Measurements from ENCODE around the gene ADAMTS18. TPM values are rescaled to one million over a fixed set of nuclear protein-coding genes. Genes with fewer than 3 reads are reported as not detected.
"Not testable (repeated sequence)": the region's sequence is repeated elsewhere in the genome, so short reads cannot be mapped to it uniquely, and the experiment has no call there.

ADAMTS18 gene
- total and polyA plus RNA-seq, 4 experiments from 2014 or later = not detected

GRCh38 chr16:77463659-77464058, 28.8 kb upstream of the ADAMTS18 start:
- H3K4me3 ChIP-seq (ENCODE audit: low read length in 2 of 2); H3K27me3 Mint-ChIP-seq; H3K9me3 ChIP-seq (ENCODE audit: control insufficient read depth in 1 of 2, low read length in 2 of 2); H3K36me3 ChIP-seq (ENCODE audit: insufficient read depth, low read length); H3K4me3 Mint-ChIP-seq; H3K4me1 ChIP-seq (ENCODE audit: insufficient read depth, low read length); H3K4me1 Mint-ChIP-seq; POLR2A ChIA-PET (ENCODE audit: partially characterized antibody); CTCF ChIA-PET (ENCODE audit: partially characterized antibody); H3K27ac ChIP-seq (ENCODE audit: low read depth, low read length); H3K27ac Mint-ChIP-seq; H3K9me3 Mint-ChIP-seq; H3K27me3 ChIP-seq (ENCODE audit: insufficient read depth, low read length); intact Hi-C loops (cut with micrococcal nuclease); DNase-seq; H3K36me3 Mint-ChIP-seq: not testable (repeated sequence)

- H3K27me3 Mint-ChIP-seq = peaks cover 0 to 2% of the 10 kb centered on the region in 2 donors
- POLR2A ChIA-PET (ENCODE audit: partially characterized antibody) = no interaction called here
- intact Hi-C loops (cut with micrococcal nuclease) = no loop called here
- CTCF ChIA-PET (ENCODE audit: partially characterized antibody) = no interaction called here
- Histone ChIP-seq H3K4me1 (ENCODE audit: insufficient read depth, low read length) (no peaks in the 10 kb centered on the region), H3K9me3 (ENCODE audit: control insufficient read depth in 1 of 2, low read length in 2 of 2) (no peaks in the 10 kb centered on the region), H3K4me3 (ENCODE audit: low read length in 2 of 2) (no peak overlapping the region), H3K27ac (ENCODE audit: low read depth, low read length) (no peak overlapping the region), H3K27me3 (ENCODE audit: insufficient read depth, low read length) (no peaks in the 10 kb centered on the region), H3K36me3 (ENCODE audit: insufficient read depth, low read length) (no peaks in the 10 kb centered on the region)
- H3K27ac Mint-ChIP-seq = no peak overlapping the region
- H3K4me3 Mint-ChIP-seq = no peak overlapping the region
- no peak for DNase-seq
- no peaks in the 10 kb centered on the region for H3K36me3 Mint-ChIP-seq
- H3K9me3 Mint-ChIP-seq = peaks cover 0 to 3% (median 0%) of the 10 kb centered on the region in 8 donors
- H3K4me1 Mint-ChIP-seq = no peaks in the 10 kb centered on the region
Measured at GRCh38 chr16:77462894-77463293, 28.1 kb upstream of the ADAMTS18 start.

DNA sequence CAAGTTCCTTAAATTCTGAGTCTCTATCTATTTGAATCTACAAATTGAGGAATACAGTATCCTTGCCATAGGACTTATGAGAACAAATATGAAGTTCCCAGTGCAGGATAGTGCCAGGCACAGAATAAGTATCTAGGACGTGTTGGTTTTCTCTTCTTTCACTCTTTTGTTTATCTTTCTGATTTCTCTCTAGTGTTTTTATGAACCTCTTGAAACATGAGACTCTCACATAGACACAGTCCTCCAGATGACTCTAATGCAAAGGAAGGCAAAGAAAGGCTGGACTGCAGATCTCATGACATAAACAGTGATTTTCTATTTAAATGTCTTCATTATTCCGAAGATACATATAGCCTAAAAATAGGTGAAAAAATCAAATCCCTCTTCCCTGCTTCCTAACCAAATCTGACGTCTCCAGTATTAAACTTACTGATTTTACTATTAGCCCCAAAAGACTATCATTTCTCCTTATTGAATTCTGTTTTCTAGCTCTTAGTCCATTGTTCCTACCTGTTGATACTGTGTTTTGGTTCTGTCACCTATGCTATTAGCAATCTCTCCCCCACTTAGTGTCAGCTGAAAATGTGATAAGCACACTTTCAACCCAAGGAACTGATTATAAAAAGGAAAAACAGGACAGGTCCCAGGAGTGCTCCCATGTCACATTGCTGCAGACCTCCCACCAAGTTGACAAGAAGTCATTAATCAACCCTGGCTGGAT, 24.9 kb upstream of the ADAMTS18 start:
- Mint-ChIP-seq H3K9me3 (peaks cover 0 to 2% (median 0%) of the 10 kb centered on the region in 8 donors), H3K36me3 (no peaks in the 10 kb centered on the region), H3K27me3 (peaks cover 0 to 2% of the 10 kb centered on the region in 2 donors), H3K4me1 (no peaks in the 10 kb centered on the region), H3K27ac (no peak overlapping the region), H3K4me3 (no peak overlapping the region)
- no peak overlapping the region for H3K27ac ChIP-seq (ENCODE audit: low read depth, low read length)
- ChIA-PET CTCF (ENCODE audit: partially characterized antibody) (no interaction called here), POLR2A (ENCODE audit: partially characterized antibody) (no interaction called here)
- no peaks in the 10 kb centered on the region for H3K9me3 ChIP-seq (ENCODE audit: control insufficient read depth in 1 of 2, low read length in 2 of 2)
- intact Hi-C loops (cut with micrococcal nuclease) = no loop called here
- H3K27me3 ChIP-seq (ENCODE audit: insufficient read depth, low read length) = no peaks in the 10 kb centered on the region
- no peaks in the 10 kb centered on the region for H3K36me3 ChIP-seq (ENCODE audit: insufficient read depth, low read length)
- H3K4me1 ChIP-seq (ENCODE audit: insufficient read depth, low read length) = no peaks in the 10 kb centered on the region
- no peak overlapping the region for H3K4me3 ChIP-seq (ENCODE audit: low read length in 2 of 2)
- no peak for DNase-seq

DNA sequence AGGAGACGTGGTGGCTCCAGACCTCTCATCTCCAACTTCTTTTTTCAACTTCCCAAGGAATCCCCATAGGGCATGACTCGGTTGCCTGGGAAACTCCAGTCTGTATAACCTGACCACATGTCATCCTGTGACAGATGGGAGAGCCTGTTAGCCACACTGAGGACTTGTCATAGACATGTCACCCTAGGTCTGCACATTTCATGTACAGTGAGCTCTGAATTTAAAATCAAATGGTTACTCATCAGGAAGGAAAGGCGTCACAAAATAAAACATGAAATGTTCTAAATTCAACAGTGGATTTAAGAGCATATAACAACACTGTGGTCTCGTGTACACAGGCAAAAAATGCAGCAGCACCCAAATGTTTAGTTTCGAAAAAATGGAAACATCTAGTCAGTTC, 22.2 kb upstream of the ADAMTS18 start:
- H3K27me3 Mint-ChIP-seq = peaks cover 0 to 2% of the 10 kb centered on the region in 2 donors
- H3K4me1 ChIP-seq (ENCODE audit: insufficient read depth, low read length) = no peaks in the 10 kb centered on the region
- intact Hi-C loops (cut with micrococcal nuclease) = no loop called here
- POLR2A ChIA-PET (ENCODE audit: partially characterized antibody) = no interaction called here
- no peak for DNase-seq
- no peak overlapping the region for H3K27ac Mint-ChIP-seq
- no peak overlapping the region for H3K27ac ChIP-seq (ENCODE audit: low read depth, low read length)
- H3K36me3 ChIP-seq (ENCODE audit: insufficient read depth, low read length) = no peaks in the 10 kb centered on the region
- peaks cover 0 to 3% (median 0%) of the 10 kb centered on the region in 8 donors for H3K9me3 Mint-ChIP-seq
- no peaks in the 10 kb centered on the region for H3K27me3 ChIP-seq (ENCODE audit: insufficient read depth, low read length)
- no peak overlapping the region for H3K4me3 Mint-ChIP-seq
- CTCF ChIA-PET (ENCODE audit: partially characterized antibody) = no interaction called here
- H3K4me3 ChIP-seq (ENCODE audit: low read length in 2 of 2) = no peak overlapping the region
- H3K36me3 Mint-ChIP-seq = no peaks in the 10 kb centered on the region
- H3K9me3 ChIP-seq (ENCODE audit: control insufficient read depth in 1 of 2, low read length in 2 of 2) = no peaks in the 10 kb centered on the region
- no peaks in the 10 kb centered on the region for H3K4me1 Mint-ChIP-seq

DNA sequence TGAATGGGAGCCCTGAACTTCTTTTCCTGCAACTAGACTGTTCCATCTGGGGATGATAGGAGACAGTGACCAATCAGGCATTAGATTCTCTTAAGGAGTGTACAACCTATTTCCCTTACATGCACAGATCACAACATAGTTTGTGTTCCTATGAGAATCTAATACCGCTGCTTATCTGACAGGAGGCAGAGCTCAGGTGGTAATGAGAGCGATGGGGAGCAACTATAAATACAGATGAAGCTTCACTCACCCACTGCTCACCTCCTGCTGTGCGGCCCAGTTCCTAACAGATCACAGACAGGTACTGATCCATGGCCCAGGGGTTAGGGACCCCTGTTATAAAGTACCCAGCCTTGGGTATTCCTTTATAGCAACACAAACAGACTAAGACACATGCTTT, 17.4 kb upstream of the ADAMTS18 start:
- POLR2A ChIA-PET (ENCODE audit: partially characterized antibody) = no interaction called here
- Histone ChIP-seq H3K36me3 (ENCODE audit: insufficient read depth, low read length) (no peaks in the 10 kb centered on the region), H3K4me3 (ENCODE audit: low read length in 2 of 2) (no peak overlapping the region), H3K9me3 (ENCODE audit: control insufficient read depth in 1 of 2, low read length in 2 of 2) (no peaks in the 10 kb centered on the region), H3K27ac (ENCODE audit: low read depth, low read length) (no peak overlapping the region), H3K27me3 (ENCODE audit: insufficient read depth, low read length) (no peaks in the 10 kb centered on the region), H3K4me1 (ENCODE audit: insufficient read depth, low read length) (no peaks in the 10 kb centered on the region)
- Mint-ChIP-seq H3K4me3 (no peak overlapping the region), H3K27me3 (peaks cover 0 to 8% of the 10 kb centered on the region in 2 donors), H3K36me3 (no peaks in the 10 kb centered on the region), H3K9me3 (peaks cover 0 to 3% (median 0%) of the 10 kb centered on the region in 8 donors), H3K4me1 (no peaks in the 10 kb centered on the region), H3K27ac (no peak overlapping the region)
- CTCF ChIA-PET (ENCODE audit: partially characterized antibody) = no interaction called here
- no peak for DNase-seq
- intact Hi-C loops (cut with micrococcal nuclease) = no loop called here

GRCh38 chr16:77450790-77451487, 16.1 kb upstream of the ADAMTS18 start:
- H3K27me3 Mint-ChIP-seq = peaks cover 0 to 8% of the 10 kb centered on the region in 2 donors
- H3K27ac ChIP-seq (ENCODE audit: low read depth, low read length) = no peak overlapping the region
- no peak overlapping the region for H3K27ac Mint-ChIP-seq
- ChIA-PET POLR2A (ENCODE audit: partially characterized antibody) (no interaction called here), CTCF (ENCODE audit: partially characterized antibody) (no interaction called here)
- no peaks in the 10 kb centered on the region for H3K4me1 ChIP-seq (ENCODE audit: insufficient read depth, low read length)
- intact Hi-C loops (cut with micrococcal nuclease) = no loop called here
- H3K4me1 Mint-ChIP-seq = no peaks in the 10 kb centered on the region
- peaks cover 0 to 3% (median 0%) of the 10 kb centered on the region in 8 donors for H3K9me3 Mint-ChIP-seq
- no peaks in the 10 kb centered on the region for H3K36me3 Mint-ChIP-seq
- no peak overlapping the region for H3K4me3 ChIP-seq (ENCODE audit: low read length in 2 of 2)
- no peaks in the 10 kb centered on the region for H3K36me3 ChIP-seq (ENCODE audit: insufficient read depth, low read length)
- H3K9me3 ChIP-seq (ENCODE audit: control insufficient read depth in 1 of 2, low read length in 2 of 2) = no peaks in the 10 kb centered on the region
- no peak for DNase-seq
- H3K27me3 ChIP-seq (ENCODE audit: insufficient read depth, low read length) = no peaks in the 10 kb centered on the region
- no peak overlapping the region for H3K4me3 Mint-ChIP-seq

GRCh38 chr16:77449208-77449607, 14.4 kb upstream of the ADAMTS18 start:
- H3K27ac Mint-ChIP-seq = no peak overlapping the region
- H3K4me1 Mint-ChIP-seq = no peaks in the 10 kb centered on the region
- peaks cover 0 to 3% (median 0%) of the 10 kb centered on the region in 8 donors for H3K9me3 Mint-ChIP-seq
- H3K27me3 Mint-ChIP-seq = peaks cover 4 to 14% of the 10 kb centered on the region in 2 donors
- H3K4me3 Mint-ChIP-seq = no peak overlapping the region
- H3K4me3 ChIP-seq (ENCODE audit: low read length in 2 of 2) = no peak overlapping the region
- H3K36me3 ChIP-seq (ENCODE audit: insufficient read depth, low read length) = no peaks in the 10 kb centered on the region
- no peaks in the 10 kb centered on the region for H3K27me3 ChIP-seq (ENCODE audit: insufficient read depth, low read length)
- H3K27ac ChIP-seq (ENCODE audit: low read depth, low read length) = no peak overlapping the region
- no peak for DNase-seq
- ChIA-PET POLR2A (ENCODE audit: partially characterized antibody) (no interaction called here), CTCF (ENCODE audit: partially characterized antibody) (no interaction called here)
- H3K4me1 ChIP-seq (ENCODE audit: insufficient read depth, low read length) = no peaks in the 10 kb centered on the region
- H3K9me3 ChIP-seq (ENCODE audit: control insufficient read depth in 1 of 2, low read length in 2 of 2) = no peaks in the 10 kb centered on the region
- intact Hi-C loops (cut with micrococcal nuclease) = no loop called here
- H3K36me3 Mint-ChIP-seq = no peaks in the 10 kb centered on the region
